PC-9 (cell line): Measurements from ENCODE around the gene SGPP1. TPM values are rescaled to one million over a fixed set of nuclear protein-coding genes. Genes with fewer than 3 reads are reported as not detected.
A peak's percentile ranks its signal among the peaks of the same experiment; 100 is the strongest.

Source experiments
- BruUV-seq: library from RNA; stranded (reverse); fragments of 400-500 nt; replicated peaks from 2 replicates; lab custom pipeline; 2021; lab: Mats Ljungman, UMichigan
- CTCF ChIA-PET: fragments of 300-600 bp; sonication (Branson Sonifier 250); formaldehyde crosslinking; loops from one replicate; lab custom pipeline; 2022; ENCODE audit warnings: antibody characterized with exemption; lab: Charles Lee
- POLR2A ChIA-PET: fragments of 300-600 bp; sonication (Branson Sonifier 250); formaldehyde crosslinking; loops from one replicate; lab custom pipeline; 2022; ENCODE audit warnings: antibody characterized with exemption; ENCODE audit not compliant: unreplicated experiment; lab: Charles Lee
- DNase-seq, 2 experiments: peaks; one replicate each; pipeline versions ENCODE4 v3.0.0 to v3.0.0-alpha.2; 2015 to 2022; ENCODE audit warnings: mixed read lengths in 1 of 2
- H2AFZ ChIP-seq: fragments of 200-600 bp; sonication (generic); 2 replicates; pipeline ENCODE4 v1.8.1; 2017; ENCODE audit warnings: antibody characterized with exemption
- H3F3A ChIP-seq: fragments of 200-600 bp; sonication (generic); 2 replicates; pipeline ENCODE4 v1.8.1; 2017; ENCODE audit warnings: antibody characterized with exemption, mild to moderate bottlenecking, low read depth; ENCODE audit not compliant: insufficient read depth
- H3K27ac ChIP-seq: fragments of 200-600 bp; sonication (generic); 2 replicates; pipeline ENCODE4 v1.6.1; 2016; ENCODE audit warnings: mixed run types
- H3K27me3 ChIP-seq: fragments of 200-600 bp; sonication (generic); 2 replicates; pipeline ENCODE4 v1.6.1; 2016; ENCODE audit warnings: low read depth, mixed run types; ENCODE audit not compliant: insufficient read depth
- H3K36me3 ChIP-seq: fragments of 200-600 bp; sonication (generic); 2 replicates; pipeline ENCODE4 v1.6.1; 2016; ENCODE audit warnings: low read depth, mixed run types
- H3K4me1 ChIP-seq: fragments of 200-600 bp; sonication (generic); replicated peaks from 2 replicates; pipeline ENCODE4 v1.6.1; 2016; ENCODE audit warnings: mixed run types; ENCODE audit not compliant: insufficient read depth
- H3K4me2 ChIP-seq: fragments of 200-600 bp; sonication (generic); 2 replicates; pipeline ENCODE4 v1.6.1; 2017; ENCODE audit warnings: mixed run types
- H3K4me3 ChIP-seq: fragments of 200-600 bp; sonication (generic); 2 replicates; pipeline ENCODE4 v1.6.1; 2016; ENCODE audit warnings: mixed run types
- H3K79me2 ChIP-seq: fragments of 200-600 bp; sonication (generic); 2 replicates; pipeline ENCODE4 v1.6.1; 2017; ENCODE audit warnings: low read depth, mixed run types
- H3K9me2 ChIP-seq: fragments of 200-600 bp; sonication (generic); 2 replicates; pipeline ENCODE4 v1.8.1; 2017; ENCODE audit warnings: mild to moderate bottlenecking; ENCODE audit not compliant: insufficient read depth
- H3K9me3 ChIP-seq: fragments of 200-600 bp; sonication (generic); 2 replicates; pipeline ENCODE4 v1.8.1; 2016; ENCODE audit warnings: low read depth; ENCODE audit not compliant: insufficient read depth
- H4K20me1 ChIP-seq: fragments of 200-600 bp; sonication (generic); 2 replicates; pipeline ENCODE4 v1.8.1; 2017; ENCODE audit not compliant: insufficient read depth
- CTCF ChIP-seq: fragments of 200-600 bp; sonication (generic); conservative IDR thresholded peaks from 2 replicates; pipeline ENCODE4 v1.6.1; 2017; ENCODE audit warnings: mixed run types, antibody characterized with exemption, mild to moderate bottlenecking, moderate library complexity
- EZH2 ChIP-seq: fragments of 200-600 bp; sonication (generic); IDR thresholded peaks from 2 replicates; pipeline ENCODE4 v1.8.0; 2017; ENCODE audit warnings: antibody characterized with exemption, low read depth
- intact Hi-C: fragments of 100-400 bp; cut with micrococcal nuclease; formaldehyde crosslinking; loops from one replicate; pipeline ENCODE4 v1.10.0; 2022; ENCODE audit not compliant: unreplicated experiment
- total RNA-seq: library from RNA; stranded (reverse); gene quantifications from 2 replicates; pipeline ENCODE4 v1.2.3, GENCODE V29; 2021

SGPP1 gene
- total RNA-seq, 1 experiment from 2014 or later = 26.7 TPM

DNA sequence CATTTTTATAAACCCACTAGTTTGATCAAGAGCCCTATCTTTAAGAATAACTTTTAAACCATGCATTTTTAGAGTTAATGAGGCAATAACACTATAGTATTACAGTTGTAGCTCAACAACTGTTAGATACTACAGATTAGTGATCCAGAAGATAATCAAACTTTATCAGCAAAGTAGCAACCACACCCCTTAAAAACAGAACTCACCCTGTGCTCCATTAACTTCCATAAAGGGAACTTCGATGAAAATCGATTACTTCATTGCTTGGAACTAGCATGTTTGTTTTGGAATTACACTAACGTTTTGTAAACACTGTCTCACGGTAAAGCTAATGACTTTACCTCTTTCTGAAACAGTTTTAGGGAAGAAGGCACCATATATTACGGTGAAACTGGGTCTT, 1.4 kb downstream of the SGPP1 start:
- H3K4me2 ChIP-seq = peak overlapping the region; percentile 78
- intact Hi-C loops = loop anchor here (1.0 to 5.0 kb wide), 2 partner anchors 44 to 49 kb away; no protein-coding TSS in a partner anchor
- H3K27ac ChIP-seq = peak overlapping the region; percentile 25
- H3F3A ChIP-seq = peaks cover 11% of the 10 kb centered on the region
- H3K36me3 ChIP-seq = 0 out of 2 replicates have a peak, but pooled peaks cover 1% of the 10 kb centered on the region
- ChIA-PET CTCF (interaction anchor here (0.7 kb wide), 1 partner anchor 293 kb away, joined by 8 read pairs; no protein-coding TSS in a partner anchor), POLR2A (interaction anchor here (0.6 to 1.2 kb wide), 3 partner anchors 33 to 162 kb away, joined by 3 to 10 read pairs (median 3); partner anchors contain the start of gene WDR89)
- H3K27me3 ChIP-seq = no peaks in the 10 kb centered on the region
- H3K9me3 ChIP-seq = no peaks in the 10 kb centered on the region
- no peak for DNase-seq
- H3K79me2 ChIP-seq = peaks cover 57% of the 10 kb centered on the region
- peaks cover 28% of the 10 kb centered on the region for H3K4me1 ChIP-seq
- H2AFZ ChIP-seq = peak overlapping the region; percentile 96
- TSS peak; percentile 55 for BruUV-seq
- TF ChIP-seq EZH2 = no peak
- no peak for TF ChIP-seq CTCF
- no peaks in the 10 kb centered on the region for H3K9me2 ChIP-seq
- peak overlapping the region; percentile 83 for H3K4me3 ChIP-seq
- no peaks in the 10 kb centered on the region; the same call in 1 of the 2 replicates for H4K20me1 ChIP-seq

- Histone ChIP-seq H3K27ac (peak overlapping the region; percentile 25; the same call in 1 of the 2 replicates), H3K4me2 (peak overlapping the region; percentile 78), H3F3A (peaks cover 11% of the 10 kb centered on the region), H3K4me3 (peak overlapping the region; percentile 83), H3K4me1 (peaks cover 28% of the 10 kb centered on the region), H3K79me2 (peaks cover 61% of the 10 kb centered on the region), H3K27me3 (no peaks in the 10 kb centered on the region), H3K9me2 (no peaks in the 10 kb centered on the region), H3K36me3 (peaks cover 5% of the 10 kb centered on the region; the same call in 1 of the 2 replicates), H2AFZ (no peak overlapping the region; the same call in 1 of the 2 replicates), H3K9me3 (no peaks in the 10 kb centered on the region), H4K20me1 (no peaks in the 10 kb centered on the region; the same call in 1 of the 2 replicates)
- no TSS peak for BruUV-seq
- TF ChIP-seq CTCF (no peak), EZH2 (no peak)
- CTCF ChIA-PET = interaction anchor here (0.6 to 0.7 kb wide), 3 partner anchors 28 to 778 kb away, joined by 3 to 8 read pairs (median 5); partner anchors contain the start of gene ZBTB1
- intact Hi-C loops = loop anchor here (1.0 to 5.0 kb wide), 2 partner anchors 44 to 49 kb away; no protein-coding TSS in a partner anchor
- POLR2A ChIA-PET = interaction anchor here (0.6 to 1.2 kb wide), 7 partner anchors 20 to 578 kb away, joined by 3 to 10 read pairs (median 5); partner anchors contain the start of gene WDR89
- no peak for DNase-seq
Observed at GRCh38 chr14:63725786-63726460, 1.9 kb downstream of the SGPP1 start.

GRCh38 chr14:63717702-63718101, 10.2 kb downstream of the SGPP1 start:
- Histone ChIP-seq H3F3A (peaks cover 11% of the 10 kb centered on the region), H3K4me1 (peaks cover 12% of the 10 kb centered on the region; the same call in 1 of the 2 replicates), H3K36me3 (peaks cover 27% of the 10 kb centered on the region), H3K9me2 (no peaks in the 10 kb centered on the region), H3K79me2 (peaks cover 60% of the 10 kb centered on the region), H2AFZ (no peak overlapping the region), H3K4me2 (no peak overlapping the region), H3K4me3 (no peak overlapping the region), H3K27me3 (no peaks in the 10 kb centered on the region), H4K20me1 (no peaks in the 10 kb centered on the region), H3K27ac (no peak overlapping the region), H3K9me3 (peaks cover 24% of the 10 kb centered on the region)
- intact Hi-C loops = no loop called here
- POLR2A ChIA-PET = no interaction called here
- CTCF ChIA-PET = interaction anchor here (0.8 kb wide), 1 partner anchor 83 kb away, joined by 3 read pairs; no protein-coding TSS in a partner anchor
- no TSS peak for BruUV-seq
- TF ChIP-seq CTCF (no peak), EZH2 (no peak)
- peak in 1 of 2 experiments; percentile 57 for DNase-seq
